AML-193 (cell line): ENCODE results near the gene PGAP2.
"Not testable (repeated sequence)": the region's sequence is repeated elsewhere in the genome, so short reads cannot be mapped to it uniquely, and the experiment has no call there.

Experiments
- DNase-seq, 2 experiments: peaks; one replicate each; lab custom pipeline; 2025; lab: John Stamatoyannopoulos, UW

PGAP2 gene

DNA sequence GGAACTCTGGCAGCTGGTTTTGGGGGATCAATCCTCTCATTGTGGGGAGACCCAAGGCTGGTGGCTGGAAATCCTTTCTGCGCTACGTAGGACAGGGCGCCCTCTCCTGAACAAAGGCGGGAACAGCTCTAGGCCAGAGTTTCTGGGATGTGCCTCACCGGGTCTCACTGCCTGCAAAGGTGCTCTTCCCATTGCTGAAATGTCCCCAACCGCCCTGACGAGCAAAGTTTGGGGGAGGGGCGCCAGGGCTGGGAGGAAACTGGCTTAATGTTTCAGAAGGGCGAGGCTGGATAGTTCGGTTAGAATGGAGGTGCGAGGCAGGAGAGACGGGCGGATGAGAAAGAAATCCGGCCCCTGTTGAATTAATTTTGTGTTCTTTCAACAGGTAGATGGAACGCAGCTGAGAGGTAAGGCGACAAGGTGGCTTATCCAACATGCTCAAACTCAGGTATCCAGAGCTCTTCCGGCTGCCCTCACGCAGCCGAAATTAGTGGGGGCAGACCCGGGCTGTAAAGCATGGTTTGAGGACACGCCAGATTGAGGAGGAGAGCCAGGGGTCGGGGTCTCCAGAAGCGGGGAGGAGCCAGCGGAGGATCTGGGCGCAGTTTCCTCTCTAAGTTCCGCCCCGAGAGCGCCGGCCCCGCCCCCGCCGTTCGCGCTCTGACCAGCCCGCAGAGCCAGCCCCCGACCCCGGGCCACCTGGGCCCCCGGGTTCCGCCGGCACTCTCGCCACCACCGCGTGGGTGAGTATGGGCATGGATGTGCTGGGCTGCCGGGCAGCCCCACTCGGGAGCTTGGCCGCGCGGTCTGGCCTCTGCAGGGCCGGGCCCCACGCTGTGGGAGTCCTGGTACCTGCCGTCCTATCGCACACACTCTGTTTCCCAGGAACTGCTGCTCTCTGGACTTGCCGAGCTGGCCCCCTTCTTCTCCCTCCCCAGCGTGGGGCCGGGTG is at the start of gene PGAP2:
TSS of gene PGAP2 (plus strand) at position 652 of the 952 bp plus-strand sequence. CDS start 2,700 bp downstream, outside the sequence.
- peak; percentile 58 to 64 for DNase-seq

DNA sequence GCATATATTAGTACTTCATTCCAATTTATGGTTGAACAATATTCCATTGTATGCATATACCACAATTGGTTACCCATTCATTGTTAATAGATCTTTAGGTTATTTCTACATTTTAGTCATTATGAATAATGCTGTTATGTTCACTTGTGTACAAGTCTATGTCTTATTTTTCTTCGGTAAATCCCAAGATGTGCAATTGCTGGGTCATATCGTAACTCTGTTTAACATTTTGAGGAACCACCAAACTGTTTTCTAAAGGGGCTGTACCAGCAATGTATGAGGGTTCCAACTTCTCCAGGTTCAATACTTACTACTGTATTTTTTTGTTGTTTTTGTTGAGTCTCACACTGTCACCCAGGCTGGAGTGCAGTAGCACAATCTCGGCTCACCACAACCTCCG is 44.1 kb upstream of the PGAP2 start:
- no peak for DNase-seq

GRCh38 chr11:3766836-3767235 is 41.5 kb upstream of the PGAP2 start:
- DNase-seq = not testable (repeated sequence)

DNA sequence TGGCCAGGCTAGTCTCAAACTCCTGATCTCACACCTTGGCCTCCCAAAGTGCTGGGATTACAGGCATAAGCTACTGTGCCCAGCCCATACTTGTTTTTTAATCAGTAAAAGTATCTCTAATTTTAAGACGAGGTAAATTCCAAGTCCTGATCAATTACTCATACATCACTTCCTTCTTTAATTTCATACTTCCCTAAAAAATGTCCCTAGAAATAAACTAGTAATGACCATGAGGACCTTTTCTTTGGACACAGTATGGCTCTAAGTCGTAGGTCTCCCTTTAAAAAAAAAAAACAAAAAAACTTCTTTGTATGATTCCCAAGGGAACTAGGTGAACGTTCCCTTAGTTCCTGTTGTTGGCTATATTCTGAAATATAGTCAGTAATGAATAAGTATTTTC is 40.8 kb upstream of the PGAP2 start:
- DNase-seq = no peak

GRCh38 chr11:3773180-3773579 is 35.2 kb upstream of the PGAP2 start:
- no peak for DNase-seq

DNA sequence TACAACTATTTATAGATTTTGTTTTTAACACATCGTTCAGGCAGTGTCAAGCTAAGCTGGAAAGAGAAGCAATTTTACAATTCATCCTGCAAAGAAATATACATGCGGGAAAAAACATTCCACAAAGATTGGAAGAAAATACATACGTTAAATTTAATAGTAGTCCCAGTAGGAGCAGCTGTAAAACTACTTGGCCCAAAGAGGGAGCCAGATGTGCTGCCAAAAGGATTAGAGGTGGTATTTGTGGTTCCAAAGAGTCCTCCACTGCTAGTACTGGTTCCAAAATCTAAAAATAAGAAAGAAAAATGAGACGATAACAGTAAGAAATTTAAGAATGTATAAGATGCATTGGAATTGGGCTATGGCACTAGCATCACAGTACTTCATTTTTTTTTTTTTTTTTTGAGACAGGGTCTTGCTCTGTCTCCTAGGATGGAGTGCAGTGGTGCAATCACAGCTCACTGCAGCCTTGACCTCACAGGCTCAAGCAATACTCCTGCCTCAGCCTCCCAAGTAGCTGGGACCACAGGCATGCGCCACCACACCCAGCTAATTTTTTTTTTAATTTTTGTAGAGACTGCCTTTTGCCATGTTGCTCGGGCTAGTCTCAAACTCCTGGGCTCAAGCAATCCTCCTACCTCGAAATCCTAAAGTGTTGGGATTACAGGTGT is 32.5 kb upstream of the PGAP2 start:
- DNase-seq = no peak

DNA sequence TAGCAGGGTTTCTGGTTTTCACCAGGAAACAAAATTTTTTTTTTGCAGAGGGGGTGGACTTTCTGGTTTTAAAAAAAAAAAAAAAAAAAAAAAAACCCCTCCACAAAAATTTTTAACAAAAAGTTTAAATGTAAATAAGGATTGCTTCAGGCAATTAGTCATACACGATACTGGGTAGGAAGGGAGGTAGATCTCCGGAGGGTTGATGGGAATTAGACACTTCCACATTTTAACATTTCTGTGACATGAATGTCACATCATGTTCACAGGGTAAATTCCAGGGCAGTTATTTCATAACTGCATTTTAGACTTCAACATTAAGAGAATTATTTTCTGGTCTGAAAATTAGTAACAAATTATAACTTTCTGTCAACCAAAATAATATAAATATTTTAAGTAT is 26.9 kb upstream of the PGAP2 start:
- DNase-seq = peak; percentile 76 to 78

GRCh38 chr11:3782963-3783362 is 25.4 kb upstream of the PGAP2 start:
- no peak for DNase-seq

DNA sequence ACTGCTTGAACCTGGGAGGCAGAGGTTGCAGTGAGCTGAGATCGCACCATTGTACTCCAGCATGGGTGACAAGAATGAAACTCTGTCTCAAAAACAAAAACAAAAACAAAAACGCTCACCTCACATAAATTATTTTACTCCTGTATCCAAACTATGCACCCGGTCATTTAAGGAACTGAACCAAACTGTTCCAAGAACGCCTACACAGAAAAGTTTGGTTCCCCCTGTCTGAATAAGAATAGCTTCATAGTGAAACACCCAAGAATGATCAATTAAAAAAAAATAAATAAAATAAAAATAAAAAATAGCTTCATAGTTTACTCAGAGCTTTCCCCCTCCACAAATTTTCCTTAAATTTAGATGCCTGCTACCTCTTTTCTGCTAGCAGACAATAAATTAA is 24.7 kb upstream of the PGAP2 start:
- no peak for DNase-seq

DNA sequence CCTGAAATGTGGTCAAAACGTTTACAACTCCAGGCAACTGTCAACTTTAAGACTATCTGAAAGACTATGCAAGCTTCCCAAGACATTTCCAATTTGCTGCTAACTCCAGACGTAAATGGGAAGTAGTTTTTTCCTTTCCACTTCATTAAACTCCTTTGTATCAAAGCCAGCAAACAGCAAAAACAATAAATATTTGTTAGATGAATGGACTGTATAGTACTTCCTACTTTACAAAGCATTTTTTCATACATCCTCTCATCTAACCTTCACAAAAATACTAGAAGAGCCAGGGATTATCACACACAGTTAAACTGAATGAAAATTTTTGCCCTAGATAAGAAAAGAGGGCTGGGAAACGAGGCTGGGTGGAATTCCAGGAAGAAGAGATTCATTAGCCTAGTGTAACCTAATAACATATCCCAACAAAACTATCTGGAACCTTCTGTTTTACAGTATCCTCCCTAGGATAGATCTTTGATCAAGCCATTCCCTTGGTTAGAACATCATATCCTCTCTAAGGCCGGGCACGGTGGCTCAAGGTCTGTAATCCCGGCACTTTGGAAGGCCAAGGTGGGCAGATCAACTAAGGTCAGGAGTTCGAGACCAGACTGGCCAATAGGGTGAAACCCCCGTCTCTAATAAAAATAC is 21.5 kb upstream of the PGAP2 start:
- DNase-seq = no peak

DNA sequence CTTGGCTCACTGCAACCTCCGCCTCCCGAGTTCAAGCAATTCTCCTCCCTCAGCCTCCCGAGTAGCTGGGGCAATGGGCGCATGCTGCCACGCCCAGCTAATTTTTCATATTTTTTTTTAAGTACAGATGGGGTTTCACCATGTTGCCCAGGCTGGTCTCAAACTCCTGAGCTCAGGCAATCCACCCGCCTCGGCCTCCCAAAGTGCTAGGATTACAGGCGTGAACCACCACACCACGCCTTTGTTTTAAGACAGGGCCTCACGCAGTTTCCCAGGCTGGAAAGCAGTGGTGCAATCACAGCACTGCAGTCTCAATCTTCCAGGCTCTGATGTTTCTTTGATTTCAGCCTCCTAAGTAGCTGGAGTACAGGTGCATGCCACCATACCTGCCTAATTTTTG is 14.0 kb upstream of the PGAP2 start:
- DNase-seq = not testable (repeated sequence)

- no peak for DNase-seq
Observed at GRCh38 chr11:3795131-3796001, 13.0 kb upstream of the PGAP2 start.

- no peak for DNase-seq
Observed at GRCh38 chr11:3796002-3796311, 12.4 kb upstream of the PGAP2 start.

- DNase-seq = no peak
Observed at GRCh38 chr11:3796346-3796745, 12.0 kb upstream of the PGAP2 start.

DNA sequence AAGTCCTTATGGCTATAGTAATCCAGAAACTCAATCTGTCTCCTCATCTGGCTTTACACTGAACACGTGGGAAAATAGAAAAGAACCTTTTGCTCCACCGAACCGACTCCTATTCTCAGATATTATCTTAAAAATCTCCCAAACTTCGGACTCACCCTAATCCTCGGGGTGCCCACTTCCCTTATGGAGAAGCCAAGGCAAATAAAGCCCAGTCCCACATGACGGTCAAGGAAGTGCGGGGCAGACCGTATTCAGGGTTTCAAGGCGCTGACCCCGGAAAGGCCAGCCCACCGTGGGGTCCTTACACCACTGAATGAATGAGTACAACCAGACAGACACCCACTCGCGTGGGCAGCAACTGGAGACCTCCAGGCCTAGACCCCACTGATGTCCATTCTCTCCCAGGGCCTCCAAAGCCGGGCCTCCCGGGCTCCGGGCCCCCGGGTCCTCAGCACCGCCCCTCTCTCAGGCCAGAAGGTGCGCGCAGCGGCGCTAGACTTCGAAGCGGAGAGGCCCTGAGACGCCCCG is 11.5 kb upstream of the PGAP2 start:
- DNase-seq = no peak

- DNase-seq = peak; percentile 97
Observed at GRCh38 chr11:3797329-3798090, 10.8 kb upstream of the PGAP2 start, which contains the start of gene NUP98. Gene NUP98, minus strand, starts transcription at chr11:3797554. Its CDS starts 15,437 bp downstream, at chr11:3782117.

GRCh38 chr11:3799143-3799542 is 9.2 kb upstream of the PGAP2 start:
- DNase-seq = no peak

DNA sequence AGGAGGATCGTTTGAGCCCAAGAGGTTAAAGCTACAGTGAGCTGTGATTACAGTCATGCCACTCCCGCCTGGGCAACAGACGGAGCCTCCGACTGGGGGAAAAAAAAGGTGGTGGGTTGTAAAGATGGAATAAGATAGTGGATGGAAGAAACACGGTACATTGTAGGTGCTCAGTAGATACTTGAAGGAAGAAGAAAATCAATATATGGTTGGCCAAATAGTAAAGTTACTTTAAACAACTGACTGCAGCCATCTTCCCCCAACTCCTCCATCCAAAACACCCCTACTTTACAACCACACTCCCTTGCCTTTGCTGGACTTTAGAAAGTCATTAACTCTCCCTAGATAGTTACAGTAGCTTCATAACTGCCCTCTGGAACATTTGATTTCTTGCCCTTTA is 8.5 kb upstream of the PGAP2 start:
- DNase-seq = no peak

- no peak for DNase-seq
Observed at GRCh38 chr11:3802011-3802790, 6.2 kb upstream of the PGAP2 start.
